Body of pancreas (tissue), 4 donors: ENCODE results near the gene BTBD9.

ENCODE experiments used
- CTCF ChIP-seq, 7 experiments: fragments of 450-650 bp in 4 of 7; fragments of 200-600 bp in 3 of 7; sonication (generic) in 3 of 7; IDR thresholded peaks; one replicate each; pipeline ENCODE4 v1.5.1; 2016 to 2019; ENCODE audit warnings: antibody characterized with exemption in 7 of 7
- POLR2A ChIP-seq, 3 donors: fragments of 450-650 bp; IDR thresholded peaks; one replicate each; pipeline ENCODE4 v1.6.1; 2016; ENCODE audit warnings: antibody characterized with exemption in 3 of 3, mild to moderate bottlenecking in 2 of 3

GRCh38 chr6:38656896-38657295, 17.2 kb upstream of the BTBD9 start:
- TF ChIP-seq CTCF (IDR thresholded peaks at IDR 0.05) (no peak), POLR2A (IDR thresholded peaks at IDR 0.05) (no peak)
